Lower leg skin (tissue), 4 donors: ENCODE data around the gene AGO1. TPM values are rescaled to one million over a fixed set of nuclear protein-coding genes. Genes with fewer than 3 reads are reported as not detected.
"Not testable (repeated sequence)": the region's sequence is repeated elsewhere in the genome, so short reads cannot be mapped to it uniquely, and the experiment has no call there.

ENCODE experiments used
- DNase-seq, 2 donors: peaks; one replicate each; pipeline ENCODE4 v3.0.0-alpha.2; 2019; ENCODE audit warnings: low spot score in 2 of 2
- H3K4me3 ChIP-seq: fragments of 200-600 bp; sonication (generic); 2 replicates; pipeline ENCODE4 v1.5.1; 2017; ENCODE audit warnings: mild to moderate bottlenecking, low read depth; ENCODE audit not compliant: poor library complexity, severe bottlenecking
- POLR2A ChIP-seq, 2 donors: fragments of 450-650 bp; IDR thresholded peaks; one replicate each; pipeline ENCODE4 v1.6.1; 2016 to 2017; ENCODE audit warnings: antibody characterized with exemption in 2 of 2, mild to moderate bottlenecking in 1 of 2, moderate library complexity in 1 of 2
- WGBS, 2 donors: methylation state at CpG; one replicate each; pipeline ENCODE4 v1.1.5; 2018; 5-methylcytosine and 5-hydroxymethylcytosine counted together
- intact Hi-C: fragments of 100-400 bp; cut with DNase I; formaldehyde crosslinking; loops from one replicate; pipeline ENCODE4 v1.15.0; 2023; ENCODE audit warnings: low total_unique reads
- total RNA-seq, 4 donors: library from RNA; depleted of rRNA; stranded (reverse); fragments of >200 nt; gene quantifications; one replicate each; pipeline ENCODE4 v1.1.0, GENCODE V29; 2016
- TF ChIP-seq, protein P1 (sequence below), 3 donors: fragments of 450-650 bp; IDR thresholded peaks; one replicate each; pipeline ENCODE4 v1.5.1; 2016; ENCODE audit warnings: antibody characterized with exemption in 3 of 3, mild to moderate bottlenecking in 3 of 3, moderate library complexity in 2 of 3

The AGO1 gene
- total RNA-seq, 4 donors from 2014 or later = 18.2 to 29.5 (median 22.5) TPM

- TF ChIP-seq, protein P1, sequence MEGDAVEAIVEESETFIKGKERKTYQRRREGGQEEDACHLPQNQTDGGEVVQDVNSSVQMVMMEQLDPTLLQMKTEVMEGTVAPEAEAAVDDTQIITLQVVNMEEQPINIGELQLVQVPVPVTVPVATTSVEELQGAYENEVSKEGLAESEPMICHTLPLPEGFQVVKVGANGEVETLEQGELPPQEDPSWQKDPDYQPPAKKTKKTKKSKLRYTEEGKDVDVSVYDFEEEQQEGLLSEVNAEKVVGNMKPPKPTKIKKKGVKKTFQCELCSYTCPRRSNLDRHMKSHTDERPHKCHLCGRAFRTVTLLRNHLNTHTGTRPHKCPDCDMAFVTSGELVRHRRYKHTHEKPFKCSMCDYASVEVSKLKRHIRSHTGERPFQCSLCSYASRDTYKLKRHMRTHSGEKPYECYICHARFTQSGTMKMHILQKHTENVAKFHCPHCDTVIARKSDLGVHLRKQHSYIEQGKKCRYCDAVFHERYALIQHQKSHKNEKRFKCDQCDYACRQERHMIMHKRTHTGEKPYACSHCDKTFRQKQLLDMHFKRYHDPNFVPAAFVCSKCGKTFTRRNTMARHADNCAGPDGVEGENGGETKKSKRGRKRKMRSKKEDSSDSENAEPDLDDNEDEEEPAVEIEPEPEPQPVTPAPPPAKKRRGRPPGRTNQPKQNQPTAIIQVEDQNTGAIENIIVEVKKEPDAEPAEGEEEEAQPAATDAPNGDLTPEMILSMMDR (IDR thresholded peaks at IDR 0.05) = no peak
- TF ChIP-seq POLR2A (IDR thresholded peaks at IDR 0.05) = no peak
- no peak overlapping the region for H3K4me3 ChIP-seq
- intact Hi-C loops = no loop called here
- DNase-seq = no peak
- 86 to 92% methylated on average over 2 of the region's 2 CpGs for WGBS, 2 donors
Measured at GRCh38 chr1:35962952-35963351, 79.9 kb downstream of the AGO1 start.

GRCh38 chr1:35964277-35964676 is 81.3 kb downstream of the AGO1 start:
- DNase-seq, intact Hi-C loops: not testable (repeated sequence)
- WGBS, 2 donors = 95 to 100% methylated on average over 1 of the region's 1 CpG

DNA sequence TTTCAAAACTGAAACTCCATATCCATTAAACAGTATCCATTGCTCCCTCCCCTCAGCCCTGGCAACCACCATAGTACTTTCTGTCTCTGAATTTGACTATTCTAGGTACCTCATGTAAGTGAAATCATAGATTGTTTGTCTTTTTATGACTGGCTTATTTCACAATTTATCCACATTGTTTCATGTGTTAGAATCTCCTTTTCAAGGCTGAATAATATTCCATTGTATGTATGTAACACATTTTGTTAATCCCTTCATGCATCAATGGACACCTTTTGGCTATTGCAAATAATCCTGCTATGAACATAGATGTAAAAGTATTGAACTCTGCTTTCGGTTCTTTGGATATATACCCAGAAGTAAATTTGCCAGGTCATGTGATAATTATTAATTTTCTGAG is 85.4 kb downstream of the AGO1 start:
- 97 to 100% methylated on average over 1 of the region's 1 CpG for WGBS, 2 donors
- intact Hi-C loops = no loop called here

More at GRCh38 chr1:35964277-35964676, 81.3 kb downstream of the AGO1 start:
- not testable (repeated sequence) for H3K4me3 ChIP-seq

GRCh38 chr1:35971601-35972000 is 88.6 kb downstream of the AGO1 start:
- H3K4me3 ChIP-seq = no peak overlapping the region
- TF ChIP-seq, protein P1 (IDR thresholded peaks at IDR 0.05) = no peak
- TF ChIP-seq POLR2A (IDR thresholded peaks at IDR 0.05) = no peak
- intact Hi-C loops = no loop called here
- WGBS, 2 donors = 95 to 96% methylated on average over 2 of the region's 2 CpGs
- no peak for DNase-seq

More for the DNA sequence above, 85.4 kb downstream of the AGO1 start:
- no peak for DNase-seq
- no peak for TF ChIP-seq POLR2A (IDR thresholded peaks at IDR 0.05)
- TF ChIP-seq, protein P1 (IDR thresholded peaks at IDR 0.05) = no peak
- H3K4me3 ChIP-seq = no peak overlapping the region

GRCh38 chr1:35972631-35973030 is 89.6 kb downstream of the AGO1 start:
- intact Hi-C loops, DNase-seq, H3K4me3 ChIP-seq: not testable (repeated sequence)
- WGBS, 2 donors = 95 to 99% methylated on average over 3 of the region's 3 CpGs

DNA sequence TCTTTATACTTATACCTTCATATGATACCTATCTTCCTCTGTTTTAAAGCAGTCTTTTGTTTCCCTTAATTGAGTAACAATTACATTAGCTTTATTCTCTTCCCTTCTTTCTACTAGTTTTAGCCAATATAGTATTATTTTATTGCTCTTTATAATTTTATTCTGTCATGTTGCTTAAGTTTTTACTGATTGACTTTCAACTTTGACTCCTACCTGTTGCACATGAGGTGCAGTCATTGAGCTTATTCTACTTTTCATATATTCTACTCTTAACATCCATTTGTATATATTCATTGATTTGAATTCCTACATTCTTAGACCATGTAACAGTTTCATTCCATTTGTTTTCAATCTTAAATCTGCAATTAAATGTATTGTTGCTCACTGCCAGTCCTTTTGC is 97.1 kb downstream of the AGO1 start:
- TF ChIP-seq, protein P1 (IDR thresholded peaks at IDR 0.05) = no peak
- no peak for TF ChIP-seq POLR2A (IDR thresholded peaks at IDR 0.05)
- intact Hi-C loops = no loop called here
- DNase-seq = no peak

More for the DNA sequence above, 97.1 kb downstream of the AGO1 start:
- no peak overlapping the region for H3K4me3 ChIP-seq

Other genes with a start within 250 kb of the AGO1 start
- gene PSMB2, start 241.7 kb upstream of the AGO1 start, total RNA-seq = 10 to 100 TPM; 40.4 to 48.6 (median 41.5) TPM
- 1 to 10 TPM; 5.6 to 9.8 (median 6.5) TPM for gene C1orf216, start 164.3 kb upstream of the AGO1 start, total RNA-seq
- gene CLSPN, start 113.2 kb upstream of the AGO1 start, total RNA-seq = under 1 TPM in 3 of 4 donors, not detected in 1; 0.32 to 0.37 (median 0.34) TPM
- 10 to 100 TPM; 28.1 to 40.3 (median 34.6) TPM for gene AGO4, start 75.2 kb upstream of the AGO1 start, total RNA-seq
- gene AGO3, start 47.9 kb downstream of the AGO1 start, total RNA-seq = 10 to 100 TPM; 11.5 to 25.8 (median 20.9) TPM
- under 1 TPM in 1 of 4 donors, not detected in 3; 0.38 TPM for gene TEKT2, start 200.9 kb downstream of the AGO1 start, total RNA-seq
- gene ADPRS, start 205.7 kb downstream of the AGO1 start, total RNA-seq = 100 to 1,000 TPM in 1 of 4 donors, 10 to 100 TPM in 3; 54.5 to 119 (median 71.2) TPM
- 1 to 10 TPM; 4.8 to 9.8 (median 7.6) TPM for gene COL8A2, start 242.0 kb downstream of the AGO1 start, total RNA-seq